Ovary (tissue), 9 donors: ENCODE results near the gene MYBPC2. TPM values are rescaled to one million over a fixed set of nuclear protein-coding genes. Genes with fewer than 3 reads are reported as not detected.

ENCODE experiments used
- DNase-seq, 5 donors: peaks; one replicate each; pipeline ENCODE4 v3.0.0-alpha.2; 2019 to 2020
- H3K27ac ChIP-seq, 2 donors: fragments of 200-600 bp; one replicate each; pipeline versions ENCODE4 v1.5.1 to v1.8.0; 2019 to 2022
- H3K27me3 ChIP-seq: fragments of 200-600 bp; one replicate; pipeline ENCODE4 v1.8.0; 2022
- H3K36me3 ChIP-seq: fragments of 200-600 bp; sonication (generic); one replicate; pipeline ENCODE4 v1.5.1; 2019
- H3K4me1 ChIP-seq: one replicate; pipeline ENCODE4 v1.8.1; 2013; ENCODE audit warnings: mild to moderate bottlenecking, moderate library complexity; ENCODE audit not compliant: insufficient read depth
- H3K4me3 ChIP-seq: fragments of 200-600 bp; sonication (generic); one replicate; pipeline ENCODE4 v1.5.1; 2017
- H3K9me3 ChIP-seq, 2 donors: fragments of 200-600 bp in 1 of 2; sonication (generic) in 1 of 2; one replicate each; pipeline versions ENCODE4 v1.5.1 to v1.8.1; 2013 to 2019; ENCODE audit warnings: mild to moderate bottlenecking in 1 of 2, moderate library complexity in 1 of 2
- CTCF ChIP-seq, 3 donors: fragments of 450-650 bp in 2 of 3; fragments of 200-600 bp in 1 of 3; IDR thresholded peaks; one replicate each; pipeline versions ENCODE4 v1.5.1 to v1.8.0; 2016 to 2022; ENCODE audit warnings: antibody characterized with exemption in 3 of 3, mild to moderate bottlenecking in 1 of 3
- EP300 ChIP-seq: sonication (generic); formaldehyde crosslinking; IDR thresholded peaks from one replicate; pipeline ENCODE4 v1.6.1; 2017; ENCODE audit warnings: antibody characterized with exemption
- POLR2A ChIP-seq: fragments of 450-650 bp; IDR thresholded peaks from one replicate; pipeline ENCODE4 v1.6.1; 2017; ENCODE audit warnings: antibody characterized with exemption, mild to moderate bottlenecking, moderate library complexity
- WGBS, 3 donors: extraction: QIAGEN DNeasy Blood & Tissue Kit in 1 of 3; methylation state at CpG; one replicate each; pipeline versions ENCODE4 v1.1.5 to v1.1.7; 2013 to 2017; 5-methylcytosine and 5-hydroxymethylcytosine counted together
- intact Hi-C, 4 donors: fragments of 100-400 bp; cut with DNase I; formaldehyde crosslinking; loops; one replicate each; pipeline versions ENCODE4 v1.11.0 to v1.15.1; 2022 to 2023
- polyA plus RNA-seq, 2 donors: library from polyadenylated mRNA; stranded (reverse); fragments of 200-250 nt in 1 of 2; fragments of 350-450 nt in 1 of 2; fragmentation: Illumina TruSeq in 1 of 2; extraction: RNeasy Lipid Tissue Mini Kit (QIAGEN cat#74804) in 1 of 2; gene quantifications; one replicate each; pipeline ENCODE4 v1.2.3, GENCODE V29; 2013 to 2014
- total RNA-seq, 7 donors: library from RNA; depleted of rRNA in 2 of 7; stranded (reverse); fragments of >200 nt in 2 of 7; fragmentation: NEBNext Ultra II Directional in 3 of 7; extraction: Animal tissue kit (Norgen Biotek cat#: 25700) in 3 of 7; gene quantifications; one replicate each; pipeline versions ENCODE4 v1.1.0 to v1.2.4, GENCODE V29; 2016 to 2023
- donor health status: DM: no; HTN: no; CAD: no; lungs with moderate emphysema.
- donor health status: DM: no; HTN: no; CAD: no.
- donor health status: Bipolar disorder and iron deficiency.
- donor health status: DM: yes; HTN: yes; CAD: no.
- donor health status: DM: no; HTN: no; CAD: no.
- donor health status: DM: yes; HTN: yes; CAD: no.

The MYBPC2 gene
- total and polyA plus RNA-seq, 9 donors = 0.05 to 0.28 (median 0.10) TPM; not detected in 5

- WGBS, 3 donors = 84 to 88% (median 88%) methylated on average over 36 to 37 of the region's 37 CpGs
- DNase-seq = no peak
- intact Hi-C loops = no loop called here
These were observed 47.8 kb downstream of the MYBPC2 start for GRCh38 chr19:50480281-50481111.

GRCh38 chr19:50481351-50482149 lies 48.9 kb downstream of the MYBPC2 start:
- H3K9me3 ChIP-seq = no peaks in the 10 kb centered on the region
- no peak overlapping the region for H3K27ac ChIP-seq
- no peaks in the 10 kb centered on the region for H3K27me3 ChIP-seq
- peaks cover 15% of the 10 kb centered on the region for H3K4me1 ChIP-seq
- no peaks in the 10 kb centered on the region for H3K36me3 ChIP-seq
- intact Hi-C loops = no loop called here
- WGBS, 3 donors = 84 to 87% (median 86%) methylated on average over 25 to 27 of the region's 27 CpGs
- no peak for DNase-seq
- no peak overlapping the region for H3K4me3 ChIP-seq
- TF ChIP-seq CTCF (IDR thresholded peaks at IDR 0.05) = no peak
- no peak for TF ChIP-seq EP300
- no peak for TF ChIP-seq POLR2A

More at GRCh38 chr19:50480281-50481111, 47.8 kb downstream of the MYBPC2 start:
- Histone ChIP-seq H3K9me3 (no peaks in the 10 kb centered on the region), H3K36me3 (no peaks in the 10 kb centered on the region), H3K4me3 (no peak overlapping the region), H3K27me3 (no peaks in the 10 kb centered on the region), H3K4me1 (peaks cover 15% of the 10 kb centered on the region), H3K27ac (no peak overlapping the region)
- TF ChIP-seq CTCF (IDR thresholded peaks at IDR 0.05) = no peak
- TF ChIP-seq EP300 = no peak
- no peak for TF ChIP-seq POLR2A

- no peak overlapping the region for H3K27ac ChIP-seq
- no peaks in the 10 kb centered on the region for H3K27me3 ChIP-seq
- DNase-seq = no peak
- TF ChIP-seq POLR2A = no peak
- TF ChIP-seq CTCF (IDR thresholded peaks at IDR 0.05) = no peak
- TF ChIP-seq EP300 = no peak
- H3K9me3 ChIP-seq = no peaks in the 10 kb centered on the region
- WGBS, 3 donors = 73 to 81% (median 80%) methylated on average over 15 to 16 of the region's 16 CpGs
- intact Hi-C loops = no loop called here
- H3K4me1 ChIP-seq = peaks cover 13% of the 10 kb centered on the region
- no peak overlapping the region for H3K4me3 ChIP-seq
- H3K36me3 ChIP-seq = no peaks in the 10 kb centered on the region
These were observed 49.7 kb downstream of the MYBPC2 start for GRCh38 chr19:50482271-50482855.

- WGBS, 3 donors = 74 to 82% (median 76%) methylated on average over 10 of the region's 10 CpGs
- intact Hi-C loops = no loop called here
- Histone ChIP-seq H3K27me3 (no peaks in the 10 kb centered on the region), H3K4me3 (no peak overlapping the region), H3K36me3 (no peaks in the 10 kb centered on the region), H3K4me1 (peaks cover 7% of the 10 kb centered on the region), H3K27ac (no peak overlapping the region), H3K9me3 (no peaks in the 10 kb centered on the region)
- TF ChIP-seq POLR2A (no peak), EP300 (no peak), CTCF (IDR thresholded peaks at IDR 0.05) (no peak)
- no peak for DNase-seq
These were observed 50.2 kb downstream of the MYBPC2 start for GRCh38 chr19:50482916-50483315.
